Pulmonary artery endothelial cell (primary cell): ENCODE results near the gene PCDHGA11. TPM values are rescaled to one million over a fixed set of nuclear protein-coding genes. Genes with fewer than 3 reads are reported as not detected.
"Not testable (repeated sequence)": the region's sequence is repeated elsewhere in the genome, so short reads cannot be mapped to it uniquely, and the experiment has no call there.

Experiments used
- DNase-seq: peaks from one replicate; pipeline ENCODE4 v3.0.0-alpha.2; 2011; ENCODE audit warnings: low read depth, low spot score
- total RNA-seq: library from RNA; depleted of rRNA; stranded (reverse); fragments of >200 nt; gene quantifications from 2 replicates; pipeline ENCODE4 v1.2.3, GENCODE V29; 2014

Gene PCDHGA11
- 8.7 and 11.1 TPM in 2 replicates for total RNA-seq

DNA sequence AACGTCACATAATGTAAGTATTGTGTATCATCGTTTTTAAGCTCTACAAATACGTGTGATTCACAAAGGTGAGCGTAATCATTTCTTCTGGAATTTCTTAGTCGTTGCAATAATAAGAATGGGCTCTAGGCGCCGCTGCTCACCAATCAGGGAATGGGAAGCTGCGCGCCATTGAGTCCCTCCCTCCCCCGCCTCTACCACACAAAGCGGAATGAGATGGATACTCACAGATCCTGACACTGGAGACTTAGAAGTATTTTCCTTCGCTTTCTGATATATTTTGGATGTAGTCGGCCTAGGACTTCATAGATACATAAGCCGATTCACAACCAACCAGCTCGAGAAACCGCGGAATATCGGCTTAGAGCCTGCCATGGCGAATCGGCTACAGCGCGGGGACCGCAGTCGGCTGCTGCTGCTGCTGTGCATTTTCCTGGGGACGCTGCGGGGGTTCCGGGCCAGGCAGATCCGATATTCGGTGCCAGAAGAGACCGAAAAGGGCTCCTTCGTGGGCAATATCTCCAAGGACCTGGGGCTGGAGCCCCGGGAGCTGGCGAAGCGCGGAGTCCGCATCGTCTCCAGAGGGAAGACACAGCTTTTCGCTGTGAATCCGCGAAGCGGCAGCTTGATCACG, at the start of gene PCDHGA11:
Gene PCDHGA11, plus strand, starts transcription at position 197 of the 634 bp plus-strand sequence. Its CDS starts 177 bp downstream, at position 374.
- DNase-seq: no peak

DNA sequence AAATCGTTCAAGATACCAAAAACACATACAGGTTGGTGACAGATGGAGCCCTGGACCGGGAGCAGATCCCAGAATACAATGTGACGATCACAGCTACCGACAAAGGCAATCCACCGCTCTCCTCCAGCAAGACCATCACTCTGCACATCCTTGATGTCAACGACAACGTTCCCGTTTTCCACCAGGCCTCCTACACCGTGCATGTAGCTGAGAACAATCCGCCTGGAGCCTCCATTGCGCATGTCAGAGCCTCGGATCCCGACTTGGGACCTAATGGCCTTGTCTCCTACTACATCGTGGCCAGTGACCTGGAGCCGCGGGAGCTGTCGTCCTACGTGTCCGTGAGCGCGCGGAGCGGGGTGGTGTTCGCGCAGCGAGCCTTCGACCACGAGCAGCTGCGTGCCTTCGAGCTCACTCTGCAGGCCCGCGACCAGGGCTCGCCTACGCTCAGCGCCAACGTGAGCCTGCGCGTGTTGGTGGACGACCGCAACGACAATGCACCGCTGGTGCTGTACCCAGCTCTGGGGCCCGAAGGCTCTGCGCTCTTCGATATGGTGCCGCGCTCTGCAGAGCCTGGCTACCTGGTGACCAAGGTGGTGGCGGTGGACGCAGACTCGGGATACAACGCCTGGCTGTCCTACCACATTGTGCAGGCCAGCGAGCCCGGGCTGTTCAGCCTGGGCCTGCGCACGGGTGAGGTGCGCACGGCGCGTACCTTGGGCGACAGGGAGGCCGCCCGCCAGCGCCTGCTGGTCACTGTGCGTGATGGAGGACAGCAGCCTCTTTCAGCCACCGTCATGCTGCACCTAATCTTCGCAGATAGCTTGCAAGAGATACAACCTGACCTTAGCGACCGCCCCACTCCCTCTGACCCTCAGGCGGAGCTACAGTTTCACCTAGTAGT, 49.0 kb upstream of the PCDHGA11 start:
- no peak for DNase-seq

DNA sequence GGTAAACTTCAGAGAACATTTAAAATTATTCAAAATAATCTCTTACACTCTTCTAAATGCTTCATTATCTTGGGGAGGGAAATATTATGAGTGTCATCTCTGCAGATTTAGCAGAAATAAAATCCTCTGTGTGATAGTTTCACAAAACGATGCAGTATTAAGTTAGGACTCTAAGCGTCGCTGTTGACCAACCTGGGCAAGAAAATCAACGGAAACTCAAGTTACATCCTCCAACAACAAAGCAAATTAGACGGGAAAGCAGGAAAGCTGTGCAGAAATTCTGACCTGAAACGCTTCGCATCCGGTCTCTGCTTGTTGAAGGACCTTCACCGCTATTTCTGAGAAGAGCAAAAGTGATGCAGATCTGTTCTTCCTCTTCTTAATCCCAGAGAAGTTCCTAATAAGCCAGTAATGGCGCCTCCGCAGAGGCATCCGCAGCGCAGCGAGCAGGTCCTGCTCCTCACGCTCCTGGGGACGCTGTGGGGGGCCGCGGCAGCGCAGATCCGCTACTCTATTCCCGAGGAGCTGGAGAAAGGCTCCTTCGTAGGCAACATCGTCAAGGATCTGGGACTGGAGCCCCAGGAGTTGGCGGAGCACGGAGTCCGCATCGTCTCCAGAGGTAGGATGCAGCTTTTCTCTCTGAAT, 47.1 kb upstream of the PCDHGA11 start, which contains the start of gene PCDHGA6:
Gene PCDHGA6, plus strand, starts transcription at position 219 of the 645 bp plus-strand sequence. Its CDS starts 193 bp downstream, at position 412.
- DNase-seq: no peak

DNA sequence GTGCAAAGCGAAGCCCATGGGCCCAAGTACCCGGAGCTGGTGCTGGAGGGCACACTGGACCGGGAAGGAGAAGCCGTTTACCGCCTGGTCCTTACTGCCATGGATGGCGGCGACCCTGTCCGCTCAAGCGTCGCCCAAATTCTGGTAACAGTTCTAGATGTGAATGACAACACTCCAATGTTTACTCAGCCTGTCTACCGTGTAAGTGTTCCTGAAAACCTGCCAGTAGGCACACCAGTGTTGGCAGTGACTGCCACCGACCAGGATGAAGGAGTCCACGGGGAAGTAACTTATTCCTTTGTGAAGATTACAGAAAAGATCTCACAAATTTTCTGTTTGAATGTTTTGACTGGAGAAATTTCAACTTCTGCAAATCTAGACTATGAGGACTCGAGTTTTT, 46.2 kb upstream of the PCDHGA11 start:
- DNase-seq: no peak

DNA sequence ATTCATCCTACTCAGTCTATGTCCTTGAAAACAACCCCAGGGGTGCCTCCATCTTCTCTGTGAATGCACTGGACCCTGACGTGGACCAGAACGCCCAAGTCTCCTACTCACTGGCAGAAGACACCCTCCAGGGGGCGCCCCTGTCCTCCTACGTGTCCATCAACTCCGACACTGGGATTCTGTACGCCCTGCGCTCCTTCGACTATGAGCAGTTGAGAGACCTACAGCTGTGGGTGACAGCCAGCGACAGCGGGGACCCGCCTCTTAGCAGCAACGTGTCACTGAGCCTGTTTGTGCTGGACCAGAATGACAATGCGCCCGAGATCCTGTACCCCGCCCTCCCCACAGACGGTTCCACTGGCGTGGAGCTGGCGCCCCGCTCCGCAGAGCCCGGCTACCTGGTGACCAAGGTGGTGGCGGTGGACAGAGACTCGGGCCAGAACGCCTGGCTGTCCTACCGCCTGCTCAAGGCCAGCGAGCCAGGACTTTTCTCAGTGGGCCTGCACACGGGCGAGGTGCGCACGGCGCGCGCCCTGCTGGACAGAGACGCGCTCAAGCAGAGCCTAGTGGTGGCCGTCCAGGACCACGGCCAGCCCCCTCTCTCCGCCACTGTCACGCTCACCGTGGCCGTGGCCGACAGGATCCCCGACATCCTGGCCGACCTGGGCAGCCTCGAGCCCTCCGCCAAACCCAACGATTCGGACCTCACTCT, 45.3 kb upstream of the PCDHGA11 start:
- DNase-seq: not testable (repeated sequence)

DNA sequence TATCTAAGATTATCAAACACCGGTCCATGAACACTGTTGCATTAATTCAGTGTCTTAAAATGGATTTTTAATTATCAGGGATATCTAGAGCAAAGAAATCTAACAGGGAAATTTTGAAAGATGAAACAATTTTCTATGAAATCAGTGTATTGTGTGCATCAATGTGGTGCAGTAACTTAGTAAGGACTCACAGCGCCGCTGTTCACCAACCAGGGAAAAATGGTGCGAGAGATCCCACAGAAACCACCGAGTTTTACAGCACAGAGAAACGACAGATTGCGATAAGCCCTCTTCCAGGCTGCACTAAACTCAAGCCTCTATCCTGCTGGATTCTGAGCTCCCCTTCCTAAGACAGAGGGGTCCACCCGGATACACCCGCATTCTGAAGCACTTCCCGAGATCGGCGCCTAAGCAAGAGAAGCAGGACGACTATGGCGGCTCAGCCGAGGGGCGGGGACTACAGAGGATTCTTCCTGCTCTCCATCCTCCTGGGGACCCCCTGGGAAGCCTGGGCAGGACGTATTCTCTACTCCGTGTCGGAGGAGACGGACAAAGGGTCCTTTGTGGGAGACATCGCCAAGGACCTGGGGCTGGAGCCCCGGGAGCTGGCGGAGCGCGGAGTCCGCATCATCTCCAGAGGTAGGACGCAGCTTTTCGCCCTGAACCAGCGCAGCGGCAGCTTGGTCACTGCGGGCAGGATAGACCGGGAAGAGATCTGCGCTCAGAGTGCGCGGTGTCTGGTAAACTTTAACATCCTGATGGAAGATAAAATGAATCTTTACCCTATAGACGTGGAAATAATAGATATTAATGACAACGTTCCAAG, 38.2 kb upstream of the PCDHGA11 start, which contains the start of gene PCDHGA7:
Gene PCDHGA7, plus strand, starts transcription at position 274 of the 826 bp plus-strand sequence. Its CDS starts 158 bp downstream, at position 432.
- no peak for DNase-seq

DNA sequence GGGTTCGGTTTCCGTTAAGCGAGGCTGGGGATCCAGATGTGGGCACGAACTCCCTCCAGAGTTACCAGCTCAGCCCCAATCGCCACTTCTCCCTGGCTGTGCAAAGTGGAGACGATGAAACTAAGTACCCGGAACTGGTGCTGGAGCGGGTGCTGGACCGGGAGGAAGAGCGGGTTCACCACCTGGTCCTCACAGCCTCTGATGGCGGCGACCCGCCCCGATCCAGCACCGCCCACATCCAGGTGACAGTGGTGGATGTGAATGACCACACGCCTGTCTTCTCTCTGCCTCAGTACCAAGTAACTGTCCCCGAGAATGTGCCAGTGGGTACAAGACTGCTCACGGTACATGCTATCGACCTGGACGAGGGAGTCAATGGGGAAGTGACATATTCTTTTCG, 37.5 kb upstream of the PCDHGA11 start:
- no peak for DNase-seq

DNA sequence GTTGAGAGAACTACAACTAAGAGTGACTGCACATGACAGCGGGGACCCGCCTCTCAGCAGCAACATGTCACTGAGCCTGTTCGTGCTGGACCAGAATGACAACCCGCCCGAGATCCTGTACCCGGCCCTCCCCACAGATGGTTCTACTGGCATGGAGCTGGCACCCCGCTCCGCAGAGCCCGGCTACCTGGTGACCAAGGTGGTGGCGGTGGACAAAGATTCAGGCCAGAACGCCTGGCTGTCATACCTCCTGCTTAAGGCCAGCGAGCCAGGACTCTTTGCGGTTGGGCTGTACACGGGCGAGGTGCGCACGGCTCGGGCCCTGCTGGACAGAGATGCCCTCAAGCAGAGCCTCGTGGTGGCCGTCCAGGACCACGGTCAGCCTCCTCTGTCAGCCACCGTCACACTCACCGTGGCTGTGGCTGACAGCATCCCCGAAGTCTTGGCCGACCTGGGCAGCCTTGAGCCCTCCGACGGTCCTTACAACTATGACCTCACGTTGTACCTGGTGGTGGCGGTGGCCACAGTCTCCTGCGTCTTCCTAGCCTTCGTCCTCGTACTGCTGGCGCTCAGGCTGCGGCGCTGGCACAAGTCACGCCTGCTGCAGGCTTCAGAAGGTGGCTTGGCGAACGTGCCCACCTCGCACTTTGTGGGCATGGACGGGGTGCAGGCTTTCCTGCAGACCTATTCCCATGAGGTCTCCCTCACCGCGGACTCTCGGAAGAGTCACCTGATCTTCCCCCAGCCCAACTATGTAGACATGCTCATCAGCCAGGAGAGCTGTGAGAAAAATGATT, 36.2 kb upstream of the PCDHGA11 start:
- DNase-seq: no peak

DNA sequence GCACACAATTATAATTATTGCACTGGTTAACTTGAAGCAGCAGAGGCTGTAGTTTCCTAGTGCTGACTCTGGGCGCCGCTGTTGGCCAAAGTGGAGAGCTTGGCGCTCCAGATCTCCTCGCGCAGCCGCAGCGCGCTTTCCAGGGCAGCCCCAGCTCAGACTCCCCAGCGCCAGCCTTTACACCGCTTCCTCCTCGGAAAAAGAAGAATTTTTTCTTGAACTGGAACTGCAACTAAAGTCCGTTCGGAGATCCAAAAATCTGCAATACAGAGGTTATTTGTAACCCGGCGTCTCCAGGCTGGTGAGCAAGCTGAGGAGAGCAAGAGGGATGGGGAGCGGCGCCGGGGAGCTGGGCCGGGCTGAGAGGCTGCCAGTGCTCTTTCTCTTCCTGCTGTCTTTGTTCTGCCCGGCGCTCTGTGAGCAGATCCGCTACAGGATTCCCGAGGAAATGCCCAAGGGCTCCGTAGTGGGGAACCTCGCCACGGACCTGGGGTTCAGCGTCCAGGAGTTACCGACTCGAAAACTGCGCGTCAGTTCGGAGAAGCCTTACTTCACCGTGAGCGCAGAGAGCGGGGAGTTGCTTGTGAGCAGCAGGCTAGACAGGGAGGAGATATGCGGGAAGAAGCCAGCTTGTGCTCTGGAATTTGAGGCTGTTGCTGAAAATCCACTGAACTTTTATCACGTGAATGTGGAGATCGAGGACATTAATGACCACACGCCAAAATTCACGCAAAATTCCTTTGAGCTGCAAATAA, 33.1 kb upstream of the PCDHGA11 start, which contains the start of gene PCDHGB4:
Gene PCDHGB4, plus strand, starts transcription at position 142 of the 755 bp plus-strand sequence. Its CDS starts 187 bp downstream, at position 329.
- not testable (repeated sequence) for DNase-seq

DNA sequence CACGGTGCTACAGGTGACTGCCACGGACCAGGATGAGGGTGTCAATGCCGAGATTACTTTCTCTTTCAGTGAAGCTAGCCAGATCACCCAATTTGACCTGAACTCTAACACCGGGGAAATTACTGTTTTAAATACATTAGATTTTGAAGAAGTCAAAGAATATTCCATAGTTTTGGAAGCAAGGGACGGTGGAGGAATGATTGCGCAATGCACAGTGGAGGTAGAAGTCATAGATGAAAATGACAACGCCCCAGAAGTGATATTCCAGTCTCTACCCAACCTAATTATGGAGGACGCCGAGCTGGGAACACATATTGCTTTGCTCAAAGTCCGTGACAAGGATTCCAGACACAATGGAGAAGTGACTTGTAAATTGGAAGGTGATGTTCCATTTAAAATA, 32.2 kb upstream of the PCDHGA11 start:
- DNase-seq: no peak

DNA sequence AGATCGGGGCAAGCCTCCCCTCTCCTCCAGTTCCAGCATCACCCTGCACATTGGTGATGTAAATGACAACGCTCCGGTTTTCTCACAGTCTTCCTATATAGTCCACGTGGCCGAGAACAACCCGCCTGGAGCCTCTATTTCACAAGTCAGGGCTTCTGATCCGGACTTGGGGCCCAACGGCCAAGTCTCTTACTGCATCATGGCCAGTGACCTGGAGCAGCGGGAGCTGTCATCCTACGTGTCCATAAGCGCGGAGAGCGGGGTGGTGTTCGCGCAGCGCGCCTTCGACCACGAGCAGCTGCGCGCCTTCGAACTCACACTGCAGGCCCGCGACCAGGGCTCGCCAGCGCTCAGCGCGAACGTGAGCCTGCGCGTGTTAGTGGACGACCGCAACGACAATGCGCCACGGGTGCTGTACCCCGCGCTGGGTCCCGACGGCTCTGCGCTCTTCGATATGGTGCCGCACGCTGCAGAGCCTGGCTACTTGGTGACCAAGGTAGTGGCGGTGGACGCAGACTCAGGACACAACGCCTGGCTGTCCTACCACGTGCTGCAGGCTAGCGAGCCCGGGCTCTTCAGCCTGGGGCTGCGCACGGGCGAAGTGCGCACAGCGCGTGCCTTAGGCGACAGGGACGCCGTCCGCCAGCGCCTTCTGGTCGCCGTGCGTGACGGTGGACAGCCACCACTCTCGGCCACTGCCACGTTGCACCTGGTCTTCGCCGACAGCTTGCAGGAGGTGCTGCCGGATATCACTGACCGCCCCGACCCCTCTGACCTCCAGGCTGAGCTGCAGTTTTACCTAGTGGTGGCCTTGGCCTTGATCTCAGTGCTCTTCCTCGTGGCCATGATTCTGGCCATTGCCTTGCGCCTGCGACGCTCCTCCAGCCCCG, 31.5 kb upstream of the PCDHGA11 start:
- no peak for DNase-seq

DNA sequence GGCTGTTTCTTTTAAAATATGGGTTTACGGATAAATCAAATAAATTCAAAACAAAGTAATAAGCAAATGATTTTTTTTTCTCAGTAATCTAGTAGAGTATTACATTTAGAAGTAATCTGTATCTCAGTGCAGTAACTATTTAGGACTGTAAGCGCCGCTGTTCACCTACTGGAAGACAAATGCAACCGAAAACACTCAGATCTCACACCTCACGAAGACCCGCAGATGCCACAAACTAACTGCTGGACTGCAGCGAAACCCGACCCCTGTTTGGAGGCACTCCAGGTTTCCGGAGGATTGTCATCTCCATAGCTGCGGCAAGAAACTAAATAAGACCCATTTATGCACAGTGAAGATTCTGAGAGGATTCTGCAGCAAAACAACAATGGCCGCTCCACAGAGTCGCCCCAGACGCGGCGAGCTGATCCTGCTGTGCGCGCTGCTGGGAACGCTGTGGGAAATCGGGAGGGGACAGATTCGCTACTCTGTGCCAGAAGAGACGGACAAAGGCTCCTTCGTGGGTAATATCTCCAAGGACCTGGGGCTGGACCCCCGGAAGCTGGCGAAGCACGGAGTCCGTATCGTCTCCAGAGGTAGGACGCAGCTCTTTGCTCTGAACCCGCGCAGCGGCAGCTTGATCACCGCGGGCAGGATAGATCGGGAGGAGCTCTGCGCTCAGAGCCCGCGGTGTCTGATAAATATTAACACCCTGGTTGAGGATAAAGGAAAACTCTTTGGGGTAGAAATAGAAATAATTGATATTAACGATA, 28.2 kb upstream of the PCDHGA11 start, which contains the start of gene PCDHGA8:
Gene PCDHGA8, plus strand, starts transcription at position 205 of the 770 bp plus-strand sequence. Its CDS starts 181 bp downstream, at position 386.
- no peak for DNase-seq

DNA sequence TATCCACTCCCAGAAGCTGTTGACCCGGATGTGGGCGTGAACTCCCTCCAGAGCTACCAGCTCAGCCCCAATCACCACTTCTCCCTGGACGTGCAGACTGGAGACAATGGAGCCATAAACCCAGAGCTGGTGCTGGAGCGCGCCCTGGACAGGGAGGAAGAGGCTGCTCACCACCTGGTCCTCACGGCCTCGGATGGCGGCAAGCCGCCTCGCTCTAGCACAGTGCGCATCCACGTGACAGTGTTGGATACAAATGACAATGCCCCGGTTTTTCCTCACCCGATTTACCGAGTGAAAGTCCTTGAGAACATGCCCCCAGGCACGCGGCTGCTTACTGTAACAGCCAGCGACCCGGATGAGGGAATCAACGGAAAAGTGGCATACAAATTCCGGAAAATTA, 27.6 kb upstream of the PCDHGA11 start:
- no peak for DNase-seq

DNA sequence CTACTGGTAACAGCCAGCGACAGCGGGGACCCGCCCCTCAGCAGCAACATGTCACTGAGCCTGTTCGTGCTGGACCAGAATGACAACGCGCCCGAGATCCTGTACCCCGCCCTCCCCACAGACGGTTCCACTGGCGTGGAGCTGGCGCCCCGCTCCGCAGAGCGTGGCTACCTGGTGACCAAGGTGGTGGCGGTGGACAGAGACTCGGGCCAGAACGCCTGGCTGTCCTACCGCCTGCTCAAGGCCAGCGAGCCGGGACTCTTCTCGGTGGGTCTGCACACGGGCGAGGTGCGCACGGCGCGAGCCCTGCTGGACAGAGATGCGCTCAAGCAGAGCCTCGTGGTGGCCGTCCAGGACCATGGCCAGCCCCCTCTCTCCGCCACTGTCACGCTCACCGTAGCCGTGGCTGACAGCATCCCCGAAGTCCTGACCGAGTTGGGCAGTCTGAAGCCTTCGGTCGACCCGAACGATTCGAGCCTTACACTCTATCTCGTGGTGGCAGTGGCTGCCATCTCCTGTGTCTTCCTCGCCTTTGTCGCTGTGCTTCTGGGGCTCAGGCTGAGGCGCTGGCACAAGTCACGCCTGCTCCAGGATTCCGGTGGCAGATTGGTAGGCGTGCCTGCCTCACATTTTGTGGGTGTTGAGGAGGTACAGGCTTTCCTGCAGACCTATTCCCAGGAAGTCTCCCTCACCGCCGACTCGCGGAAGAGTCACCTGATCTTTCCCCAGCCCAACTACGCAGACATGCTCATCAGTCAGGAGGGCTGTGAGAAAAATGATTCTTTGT, 26.3 kb upstream of the PCDHGA11 start:
- not testable (repeated sequence) for DNase-seq

DNA sequence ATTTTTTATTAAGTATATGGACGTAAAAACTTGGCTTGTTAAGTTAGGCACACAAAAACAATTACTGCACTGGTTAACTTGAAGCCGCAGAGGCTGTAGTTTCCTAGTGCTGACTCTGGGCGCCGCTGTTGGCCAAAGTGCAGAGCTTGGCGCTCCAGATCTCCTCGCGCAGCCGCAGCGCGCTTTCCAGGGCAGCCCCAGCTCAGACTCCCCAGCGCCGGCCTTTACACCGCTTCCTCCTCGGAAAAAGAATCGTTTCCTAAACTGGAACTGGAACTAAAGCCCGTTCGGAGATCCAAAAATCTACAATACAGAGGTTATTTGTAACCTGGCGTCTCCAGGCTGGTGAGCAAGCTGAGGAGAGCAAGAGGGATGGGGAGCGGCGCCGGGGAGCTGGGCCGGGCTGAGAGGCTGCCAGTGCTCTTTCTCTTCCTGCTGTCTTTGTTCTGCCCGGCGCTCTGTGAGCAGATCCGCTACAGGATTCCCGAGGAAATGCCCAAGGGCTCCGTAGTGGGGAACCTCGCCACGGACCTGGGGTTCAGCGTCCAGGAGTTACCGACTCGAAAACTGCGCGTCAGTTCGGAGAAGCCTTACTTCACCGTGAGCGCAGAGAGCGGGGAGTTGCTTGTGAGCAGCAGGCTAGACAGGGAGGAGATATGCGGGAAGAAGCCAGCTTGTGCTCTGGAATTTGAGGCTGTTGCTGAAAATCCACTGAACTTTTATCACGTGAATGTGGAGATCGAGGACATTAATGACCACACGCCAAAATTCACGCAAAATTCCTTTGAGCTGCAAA, 22.9 kb upstream of the PCDHGA11 start, which contains the start of gene PCDHGB5:
Gene PCDHGB5, plus strand, starts transcription at position 192 of the 796 bp plus-strand sequence. Its CDS starts 181 bp downstream, at position 373.
- not testable (repeated sequence) for DNase-seq
